NCI-H2227 (cell line): ENCODE data around the gene GNB1.

ENCODE experiments used
- DNase-seq: peaks from one replicate; lab custom pipeline; 2025; ENCODE audit not compliant: unreplicated experiment; lab: John Stamatoyannopoulos, UW

The GNB1 gene

DNA sequence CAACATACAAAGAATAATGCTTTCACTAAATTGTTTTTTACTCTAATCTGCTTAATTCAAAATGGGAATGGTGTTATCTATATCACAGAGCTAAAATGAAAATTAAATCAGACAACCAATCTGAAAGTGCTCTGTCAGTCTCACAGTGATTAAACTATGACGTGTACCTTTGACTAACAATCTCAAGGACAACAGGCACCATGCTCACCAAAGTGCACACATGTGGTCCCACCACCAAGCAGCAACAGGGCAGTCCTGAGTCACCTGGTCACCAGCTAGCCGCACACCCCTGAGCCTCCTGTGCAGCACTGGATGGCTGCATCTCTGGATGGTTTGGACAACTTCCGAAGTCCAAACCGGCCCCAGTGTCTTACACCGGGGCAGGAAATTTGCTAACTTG, 58.1 kb downstream of the GNB1 start:
- DNase-seq: no peak

DNA sequence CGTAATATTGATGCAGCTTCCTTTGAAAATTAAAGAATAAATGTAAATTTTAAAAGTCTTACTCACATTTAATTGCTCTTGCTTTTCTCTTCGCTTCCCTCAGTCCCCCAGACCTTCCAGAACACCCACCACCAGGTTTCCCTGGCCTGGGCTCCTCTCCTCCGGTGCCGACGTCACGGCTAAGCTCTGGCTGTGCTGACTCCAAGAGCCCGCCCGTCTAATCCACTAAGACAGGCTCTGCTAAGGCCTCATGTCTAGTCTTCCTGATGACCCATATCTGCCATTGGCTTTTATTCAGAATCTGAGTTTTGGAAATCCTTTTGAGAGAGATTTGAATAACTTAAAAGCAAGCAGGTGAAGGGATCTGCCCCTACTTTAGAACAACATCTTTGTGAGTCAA, 58.7 kb downstream of the GNB1 start:
- no peak for DNase-seq

GRCh38 chr1:1827089-1827848, 63.6 kb downstream of the GNB1 start:
- no peak for DNase-seq

GRCh38 chr1:1826356-1827088, 64.4 kb downstream of the GNB1 start:
- DNase-seq: no peak

DNA sequence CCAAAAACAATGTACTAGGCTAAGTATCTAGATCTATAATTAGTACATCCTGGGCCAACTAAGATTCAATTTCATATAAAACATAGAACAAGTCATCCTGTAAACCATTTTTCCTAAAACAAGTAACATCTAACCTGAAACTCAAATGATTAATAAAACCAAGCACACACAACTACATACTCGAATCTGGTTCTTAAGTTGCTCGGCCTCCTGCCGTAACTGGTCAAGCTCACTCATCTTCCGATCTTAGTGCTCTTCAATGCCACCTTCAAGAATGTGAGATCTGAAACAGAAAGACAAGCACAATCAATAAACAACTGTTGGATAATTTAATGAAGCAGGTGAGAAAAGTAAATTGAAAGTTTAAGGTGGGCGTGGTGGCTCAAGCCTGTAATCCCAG, 65.7 kb downstream of the GNB1 start:
- DNase-seq: no peak

GRCh38 chr1:1819762-1820161, 71.1 kb downstream of the GNB1 start:
- DNase-seq: no peak

DNA sequence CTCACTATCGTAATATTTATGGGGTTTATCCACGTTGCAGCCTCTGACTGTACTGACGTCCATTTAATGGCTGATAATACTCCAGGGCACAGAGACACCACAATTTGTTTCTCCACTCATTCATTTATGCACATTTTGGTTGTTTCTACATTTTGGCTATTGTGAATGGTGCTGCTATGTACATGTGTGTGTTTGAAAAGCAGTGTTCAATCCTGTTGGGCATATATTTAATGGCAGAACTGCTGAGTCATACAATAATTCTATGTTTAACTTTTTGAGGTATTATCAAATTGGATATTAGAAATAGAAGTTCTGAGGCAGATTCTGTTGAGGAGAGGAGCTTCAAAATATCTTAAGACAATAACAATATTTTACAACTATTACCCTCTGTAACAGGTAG, 73.7 kb downstream of the GNB1 start:
- DNase-seq: no peak

DNA sequence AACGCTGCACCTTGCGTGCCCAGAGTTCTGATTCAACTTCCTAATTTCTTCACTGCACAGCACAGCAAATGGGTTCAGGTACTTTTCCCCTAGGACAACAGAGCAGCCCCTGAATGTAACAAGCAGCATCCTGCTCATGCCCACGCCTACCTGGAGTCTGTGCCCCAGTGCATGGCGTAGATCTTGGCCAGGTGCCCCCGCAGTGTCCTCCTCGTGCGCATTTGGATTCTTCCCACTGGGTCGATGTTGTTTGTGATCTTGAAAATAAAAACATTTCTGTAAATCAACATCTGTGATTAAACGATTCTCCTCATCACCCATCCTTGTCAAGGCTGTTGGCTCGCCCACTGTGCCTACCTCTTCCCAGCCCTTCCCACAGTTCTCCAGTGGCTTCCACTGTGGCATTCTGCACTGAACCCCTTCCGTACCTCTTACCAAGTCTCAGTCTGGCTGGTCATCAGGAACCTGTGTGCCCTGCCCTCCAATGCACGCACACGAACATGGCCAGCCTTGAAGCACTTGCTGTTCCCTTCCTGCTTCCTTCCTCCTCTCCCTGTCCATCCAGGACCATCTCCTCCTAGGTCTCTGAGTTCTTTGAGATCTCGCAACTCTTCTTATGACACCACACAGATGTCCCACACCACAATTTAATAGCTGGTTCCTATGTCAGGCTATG, 75.1 kb downstream of the GNB1 start:
- no peak for DNase-seq

DNA sequence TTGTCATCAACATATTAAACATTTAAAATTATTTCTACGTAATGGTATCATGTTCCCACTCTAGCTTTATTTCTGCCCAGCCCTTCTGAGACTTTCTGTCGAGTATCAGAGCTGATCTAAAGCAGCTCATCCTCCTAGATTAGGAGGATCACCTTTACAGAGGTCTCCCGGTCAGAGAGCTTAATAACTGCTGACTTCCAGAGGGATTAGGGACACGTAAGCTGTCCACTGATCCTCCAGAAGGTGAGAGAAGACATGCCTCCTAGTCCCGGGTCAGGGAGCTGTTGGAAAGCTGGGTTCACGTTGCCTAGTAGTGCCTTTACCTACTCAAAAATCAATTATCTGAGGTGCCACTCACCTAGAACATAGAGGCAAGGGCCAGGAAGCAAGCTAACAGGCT, 81.4 kb downstream of the GNB1 start:
- DNase-seq: no peak

DNA sequence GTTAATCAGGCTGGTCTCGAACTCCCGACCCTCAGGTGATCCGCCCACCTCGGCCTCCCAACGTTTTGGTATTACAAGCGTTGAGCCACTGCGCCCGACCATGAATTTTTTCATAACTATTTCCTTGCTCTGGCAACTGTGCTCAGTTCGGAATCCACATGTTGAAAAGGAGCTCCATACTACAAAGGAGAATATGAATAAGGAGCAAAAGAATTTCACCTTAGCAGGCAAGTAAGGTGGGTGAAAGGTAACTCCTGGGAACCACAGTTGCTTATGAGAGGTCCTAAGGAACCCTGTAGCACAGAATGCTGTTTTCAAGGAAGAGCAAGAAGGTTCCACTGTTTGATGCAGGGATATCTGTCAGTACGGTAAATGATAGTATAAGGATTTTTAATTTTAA, 82.7 kb downstream of the GNB1 start:
- no peak for DNase-seq

DNA sequence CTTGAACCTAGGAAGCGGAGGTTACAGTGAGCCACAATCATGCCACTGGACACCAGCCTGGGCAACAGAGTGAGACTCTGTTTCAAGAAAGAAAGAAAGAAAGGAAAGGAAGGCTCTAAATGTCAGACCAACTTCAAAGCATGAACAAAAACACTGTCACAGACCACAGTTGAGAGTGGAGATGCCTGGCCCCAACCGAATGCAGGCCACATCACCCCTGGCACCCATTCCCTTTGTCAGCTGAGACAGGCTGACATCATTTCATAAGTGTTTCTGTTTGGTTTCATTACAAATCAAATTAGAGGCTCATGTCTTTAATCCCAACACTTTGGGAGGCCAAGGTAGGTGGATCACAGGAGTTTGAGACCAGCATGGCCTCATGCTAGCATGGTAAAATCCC, 84.0 kb downstream of the GNB1 start:
- DNase-seq: no peak

DNA sequence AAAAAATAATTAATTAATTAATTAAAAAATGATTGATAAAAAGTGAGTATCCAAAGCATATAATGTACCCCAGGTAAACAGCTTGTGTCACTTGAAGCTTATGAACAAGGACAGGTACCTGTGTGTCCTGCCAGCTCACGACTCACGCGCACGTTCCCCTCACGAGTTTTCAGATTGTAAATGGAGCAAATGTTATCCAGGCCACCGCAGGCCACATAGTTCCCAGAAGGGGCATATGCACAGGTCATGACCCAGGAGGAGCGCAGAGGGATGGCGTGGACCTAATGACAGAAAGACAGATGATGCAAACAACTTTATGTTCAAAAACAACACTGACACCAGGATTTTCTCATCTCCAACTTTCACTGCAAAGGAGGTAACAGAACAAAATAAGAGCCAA, 86.6 kb downstream of the GNB1 start:
- DNase-seq: no peak

GRCh38 chr1:1802871-1803270, 88.0 kb downstream of the GNB1 start:
- DNase-seq: no peak

DNA sequence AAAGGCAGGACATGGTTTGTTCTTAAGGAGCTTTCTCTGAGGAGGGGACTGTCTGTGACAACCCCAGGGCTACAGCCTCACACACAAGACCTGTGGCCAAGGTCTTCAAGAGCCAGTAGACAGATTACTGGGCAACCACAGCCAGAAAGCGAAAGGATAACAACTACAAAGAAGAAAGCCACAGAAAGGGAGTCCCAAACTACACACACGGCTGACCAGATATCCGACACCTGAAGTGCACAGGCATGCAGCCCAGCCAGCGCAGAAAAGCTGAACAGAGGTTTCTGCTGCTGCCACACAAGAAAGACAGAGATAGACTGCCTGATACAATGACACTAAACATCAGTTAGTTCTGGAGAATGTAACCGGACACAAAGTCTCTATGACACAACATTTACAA, 91.2 kb downstream of the GNB1 start:
- DNase-seq: no peak

- DNase-seq: no peak
Observed at GRCh38 chr1:1797731-1798341, 93.1 kb downstream of the GNB1 start.

DNA sequence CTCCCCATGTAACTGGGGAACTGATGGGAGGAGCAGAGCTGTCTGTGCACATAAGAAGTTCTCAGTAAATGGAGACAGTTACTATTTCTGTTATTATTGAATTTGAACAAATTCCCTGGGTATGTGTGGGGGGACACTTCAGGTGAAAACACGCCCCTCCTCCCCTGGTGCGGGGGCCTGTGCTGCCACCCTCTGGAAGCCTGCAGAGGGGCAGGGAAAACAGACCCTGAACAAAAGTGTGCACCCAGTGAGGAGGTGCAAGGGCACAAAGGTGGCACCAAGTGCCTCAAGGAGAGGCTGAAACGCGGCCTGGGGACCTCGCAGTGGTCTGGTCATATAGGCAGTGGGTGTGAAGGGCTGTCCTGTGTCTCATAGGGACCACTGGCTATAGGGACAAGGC, 94.4 kb downstream of the GNB1 start:
- DNase-seq: no peak

DNA sequence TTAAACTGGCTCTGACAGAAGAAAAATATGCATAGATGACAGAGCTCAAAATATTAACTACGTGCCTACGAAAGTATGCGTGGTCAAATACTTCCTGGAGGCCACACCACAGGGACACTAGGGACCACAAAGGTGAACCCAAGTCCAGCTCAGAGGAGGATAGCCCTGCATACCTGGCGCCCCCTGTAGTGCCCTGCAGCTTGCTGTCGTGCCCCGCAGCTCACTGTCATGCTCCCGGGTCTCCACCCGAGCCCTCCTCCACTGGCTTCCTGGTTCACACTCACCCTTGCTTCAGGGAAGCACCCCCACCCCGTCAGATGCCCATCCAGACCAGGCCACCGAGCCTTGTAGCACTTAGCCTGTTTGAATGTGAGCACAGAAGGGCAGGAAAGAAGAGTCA, 95.9 kb downstream of the GNB1 start:
- DNase-seq: no peak

DNA sequence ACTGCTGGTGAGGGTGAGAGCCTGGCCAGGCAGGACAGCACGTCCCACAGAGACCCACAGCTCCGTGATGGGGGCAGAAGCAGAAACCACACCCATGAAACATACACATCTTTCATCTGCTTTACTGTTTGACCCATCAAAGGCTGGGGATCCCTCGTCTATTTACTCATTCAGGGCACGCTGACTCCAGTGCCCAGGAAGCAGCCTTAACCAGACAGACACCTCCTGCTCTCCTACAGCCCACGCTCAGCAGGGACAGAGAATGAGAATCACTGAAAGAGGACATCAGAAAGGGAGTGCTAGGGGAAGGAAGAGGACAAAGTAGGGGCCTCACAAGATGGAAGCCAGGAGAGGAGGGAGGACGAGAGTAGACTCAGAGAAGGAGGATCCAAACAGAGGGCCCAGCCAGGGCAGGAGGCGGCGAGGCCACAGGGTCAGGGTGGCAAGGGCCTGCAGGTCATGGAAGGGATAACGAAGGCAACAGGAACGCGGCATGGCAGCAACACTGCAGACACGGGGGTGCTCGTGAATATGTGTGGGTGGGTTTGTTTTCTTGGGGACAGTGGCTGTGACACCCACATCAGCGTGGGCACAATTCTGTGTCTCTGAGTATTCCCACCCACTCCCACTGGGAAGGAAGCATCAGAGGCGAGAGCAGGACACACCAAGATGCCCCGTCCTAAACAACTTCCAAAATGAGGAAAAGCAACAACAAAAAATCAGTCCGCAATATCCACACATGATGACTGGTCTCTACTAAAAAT, 97.2 kb downstream of the GNB1 start:
- DNase-seq: no peak

- no peak for DNase-seq
Observed at GRCh38 chr1:1788646-1789431, 102.0 kb downstream of the GNB1 start.

DNA sequence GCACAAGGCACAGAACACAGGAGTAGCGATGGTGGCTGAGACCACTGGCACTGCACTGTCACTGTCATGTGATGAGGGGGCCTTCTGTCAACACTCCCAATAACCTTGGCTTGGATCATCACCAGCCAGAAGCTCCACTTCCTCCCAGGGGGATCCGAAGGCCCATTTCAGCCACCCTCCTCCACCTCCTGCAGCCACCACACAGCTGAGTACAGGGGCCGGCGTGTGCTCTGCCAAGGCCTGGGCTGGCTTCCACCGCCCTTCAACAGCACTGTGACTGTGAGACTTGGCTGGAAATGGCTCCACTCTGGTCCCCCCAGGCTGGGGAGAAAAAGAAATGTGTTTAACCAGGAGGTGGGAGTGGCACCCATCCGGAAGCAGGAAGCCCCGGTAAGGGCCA, 102.8 kb downstream of the GNB1 start:
- no peak for DNase-seq
